OCI-LY7 (cell line): ENCODE measurements around the gene GRID2IP. TPM values are rescaled to one million over a fixed set of nuclear protein-coding genes. Genes with fewer than 3 reads are reported as not detected.
A peak's percentile ranks its signal among the peaks of the same experiment; 100 is the strongest.

ENCODE experiments used
- Bru-seq: library from RNA; stranded (reverse); fragments of 400-500 nt; gene quantifications from one replicate; lab custom pipeline; 2021; lab: Mats Ljungman, UMichigan
- BruChase-seq, 2 experiments: library from RNA; stranded (reverse); fragments of 400-500 nt; gene quantifications; one replicate each; lab custom pipeline; 2021; lab: Mats Ljungman, UMichigan
- BruUV-seq: library from RNA; stranded (reverse); fragments of 400-500 nt; replicated peaks from 2 replicates; lab custom pipeline; 2021; lab: Mats Ljungman, UMichigan
- CTCF ChIA-PET: fragments of 300-600 bp; sonication (Branson Sonifier 250); formaldehyde crosslinking; loops from one replicate; lab custom pipeline; 2022; ENCODE audit warnings: antibody characterized with exemption; ENCODE audit not compliant: unreplicated experiment; lab: Charles Lee
- POLR2A ChIA-PET: fragments of 300-600 bp; sonication (Branson Sonifier 250); formaldehyde crosslinking; loops from one replicate; lab custom pipeline; 2022; ENCODE audit warnings: antibody characterized with exemption; lab: Charles Lee
- DNase-seq: peaks from one replicate; pipeline ENCODE4 v3.0.0-alpha.2; 2015; ENCODE audit warnings: low spot score
- H2AFZ ChIP-seq: fragments of 200-600 bp; sonication (generic), shearing (Covaris generic); 2 replicates; pipeline ENCODE4 v1.6.1; 2014; ENCODE audit warnings: mild to moderate bottlenecking, antibody characterized with exemption, low read length, moderate library complexity
- H3K27ac ChIP-seq: fragments of 200-600 bp; sonication (generic); 2 replicates; pipeline ENCODE4 v1.5.1; 2014; ENCODE audit warnings: mixed run types, low read depth, mild to moderate bottlenecking, moderate library complexity, low read length, inconsistent platforms; ENCODE audit not compliant: poor library complexity, severe bottlenecking
- H3K36me3 ChIP-seq: fragments of 200-600 bp; sonication (generic); 2 replicates; pipeline ENCODE4 v1.6.1; 2014; ENCODE audit warnings: mild to moderate bottlenecking, antibody characterized with exemption, low read length, moderate library complexity, mixed read lengths; ENCODE audit not compliant: insufficient read depth
- H3K4me1 ChIP-seq: fragments of 200-600 bp; sonication (generic); 2 replicates; pipeline ENCODE4 v1.5.1; 2014; ENCODE audit warnings: mild to moderate bottlenecking, low read length; ENCODE audit not compliant: insufficient read depth, poor library complexity, severe bottlenecking
- H3K4me2 ChIP-seq: fragments of 200-600 bp; sonication (generic); 2 replicates; pipeline ENCODE4 v1.6.1; 2014; ENCODE audit warnings: mild to moderate bottlenecking, low read length
- H3K4me3 ChIP-seq: fragments of 200-600 bp; sonication (generic); 2 replicates; pipeline ENCODE4 v1.5.1; 2014; ENCODE audit warnings: mild to moderate bottlenecking, low read depth, low read length; ENCODE audit not compliant: poor library complexity, severe bottlenecking
- H3K79me2 ChIP-seq: fragments of 200-600 bp; sonication (generic); 2 replicates; pipeline ENCODE4 v1.6.1; 2016; ENCODE audit warnings: low read depth, mild to moderate bottlenecking, low read length, moderate library complexity, mixed read lengths; ENCODE audit not compliant: insufficient read depth
- H3K9me2 ChIP-seq: fragments of 200-600 bp; sonication (generic); 2 replicates; pipeline ENCODE4 v1.6.1; 2016; ENCODE audit warnings: mild to moderate bottlenecking, low read length, mixed read lengths; ENCODE audit not compliant: insufficient read depth
- H3K9me3 ChIP-seq: fragments of 200-600 bp; sonication (generic); 2 replicates; pipeline ENCODE4 v1.6.1; 2014; ENCODE audit warnings: mild to moderate bottlenecking, mixed run types, low read length, mixed read lengths
- H4K20me1 ChIP-seq: fragments of 200-600 bp; sonication (generic); 2 replicates; pipeline ENCODE4 v1.6.1; 2014; ENCODE audit warnings: mild to moderate bottlenecking, antibody characterized with exemption, low read length, moderate library complexity, mixed read lengths; ENCODE audit not compliant: insufficient read depth
- CTCF ChIP-seq: fragments of 200-600 bp; sonication (generic); conservative IDR thresholded peaks from 2 replicates; pipeline ENCODE4 v1.5.1; 2014; ENCODE audit warnings: mild to moderate bottlenecking, antibody characterized with exemption, low read length, moderate library complexity, mixed read lengths
- EZH2phosphoT487 ChIP-seq: fragments of 200-600 bp; sonication (generic); IDR thresholded peaks from 2 replicates; pipeline ENCODE4 v1.6.1; 2018; ENCODE audit warnings: low read depth, borderline replicate concordance, mild to moderate bottlenecking, mixed run types, antibody characterized with exemption, low read length, moderate library complexity, mixed read lengths
- intact Hi-C: fragments of 100-400 bp; cut with micrococcal nuclease; formaldehyde crosslinking; loops from one replicate; pipeline ENCODE4 v1.10.0; 2022; ENCODE audit not compliant: unreplicated experiment
- long read RNA-seq: library from polyadenylated mRNA; stranded (forward); transcript quantifications from one replicate; pipeline ENCODE4 v2.0.0, GENCODE V29; 2022
- total RNA-seq, 2 experiments: library from RNA; depleted of rRNA in 1 of 2; stranded (reverse); fragments of >200 nt in 1 of 2; shearing (Covaris generic) in 1 of 2; gene quantifications; 2 replicates each; pipeline ENCODE4 v1.2.3, GENCODE V29; 2014 to 2022

GRID2IP gene
- total RNA-seq (2014; rRNA removed; shearing (Covaris generic)) (0.16 and 0.23 TPM in 2 replicates), total RNA-seq (2022) (0.32 and 0.41 TPM in 2 replicates), Bru-seq, nascent RNA (percentile 14 among the genes with signal in this experiment), BruChase-seq, experiment 1, labeled RNA remaining after a 6-hour chase (percentile 14 among the genes with signal in this experiment), BruChase-seq, experiment 2, labeled RNA remaining after a 2-hour chase (percentile 8 among the genes with signal in this experiment)
- long read RNA-seq, partial matches to known transcripts, result 0 of 4 reads
- long read RNA-seq, other reads (novel, unspliced or antisense), result 4 of 4 reads

DNA sequence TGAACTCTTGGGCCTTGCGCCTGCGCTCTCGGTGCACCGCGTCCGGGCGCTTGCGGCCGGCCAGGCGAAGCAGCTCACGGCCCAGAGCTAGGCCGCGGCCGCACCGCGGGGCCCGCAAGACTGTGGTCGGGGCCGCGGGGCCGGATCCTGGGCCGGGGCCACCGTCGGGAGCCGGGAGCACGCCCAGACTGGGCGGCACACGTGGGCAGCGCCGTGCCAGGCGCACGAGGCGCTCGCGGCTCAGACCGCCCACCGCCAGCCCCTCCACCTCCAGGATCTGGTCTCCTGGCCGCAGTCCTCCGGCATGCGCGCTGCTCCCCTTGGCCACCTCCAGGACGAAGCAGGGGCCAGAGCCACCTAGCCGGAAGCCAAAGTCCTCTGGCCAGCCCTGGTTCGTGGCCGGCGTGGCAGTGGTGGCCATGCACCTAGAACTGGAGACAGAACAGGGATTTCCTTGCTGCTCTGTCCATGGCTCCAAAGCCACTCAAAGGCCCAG, at the start of gene GRID2IP:
TSS of gene GRID2IP (minus strand) at position 446 of the 496 bp plus-strand sequence. CDS start at position 421, 25 bp downstream.
- H3K9me2 ChIP-seq, result no peaks in the 10 kb centered on the region
- H4K20me1 ChIP-seq, result no peaks in the 10 kb centered on the region
- no peak within 1 kb of the TSS for H3K4me2 ChIP-seq
- no peak within 1 kb of the TSS for H3K4me3 ChIP-seq
- no peaks in the 10 kb centered on the region for H3K79me2 ChIP-seq
- intact Hi-C loops, result no loop called here
- TF ChIP-seq EZH2phosphoT487 (no peak), CTCF (no peak)
- no peak within 1 kb of the TSS for H2AFZ ChIP-seq
- no TSS peak for BruUV-seq
- no peaks in the 10 kb centered on the region for H3K9me3 ChIP-seq
- ChIA-PET POLR2A (interaction anchor here (0.8 kb wide), 1 partner anchor 69 kb away, joined by 6 read pairs; no protein-coding TSS in a partner anchor), CTCF (no interaction called here)
- H3K27ac ChIP-seq, result no peak within 1 kb of the TSS
- no peaks in the 10 kb centered on the region for H3K36me3 ChIP-seq
- no peak for DNase-seq
- H3K4me1 ChIP-seq, result no peaks in the 10 kb centered on the region

GRCh38 chr7:6600093-6600492, 48.8 kb upstream of the GRID2IP start:
- Histone ChIP-seq H4K20me1 (no peaks in the 10 kb centered on the region), H3K4me2 (no peak overlapping the region), H3K9me3 (no peaks in the 10 kb centered on the region), H3K27ac (no peak overlapping the region), H3K9me2 (no peaks in the 10 kb centered on the region), H3K4me1 (no peaks in the 10 kb centered on the region), H3K36me3 (peaks cover 92% of the 10 kb centered on the region), H3K4me3 (no peak overlapping the region), H3K79me2 (no peaks in the 10 kb centered on the region), H2AFZ (no peak overlapping the region)
- no peak for DNase-seq
- ChIA-PET CTCF (interaction anchor here (1.0 kb wide), 1 partner anchor 9 kb away, joined by 5 read pairs; no protein-coding TSS in a partner anchor), POLR2A (no interaction called here)
- intact Hi-C loops, result no loop called here
- no peak for TF ChIP-seq CTCF
- TF ChIP-seq EZH2phosphoT487, result no peak
- BruUV-seq, result no TSS peak
